Left lung (tissue), 10 donors: ENCODE results near the gene SLC1A7. TPM values are rescaled to one million over a fixed set of nuclear protein-coding genes. Genes with fewer than 3 reads are reported as not detected.
A peak's percentile ranks its signal among the peaks of the same experiment; 100 is the strongest.

Experiments
- ATAC-seq: fragments of 200-7000 bp; cut with Tn5 transposase; one replicate; pipeline ENCODE4 v1.9.1; 2020; ENCODE audit warnings: moderate library complexity
- DNase-seq, 4 donors: peaks; one replicate each; pipeline ENCODE4 v3.0.0-alpha.2; 2013 to 2020
- H3K27ac ChIP-seq, 2 donors: fragments of 200-600 bp; sonication (generic) in 1 of 2; one replicate each; pipeline versions ENCODE4 v1.5.0 to v1.8.0; 2020 to 2021
- H3K27me3 ChIP-seq, 2 donors: fragments of 200-600 bp; sonication (generic) in 1 of 2; one replicate each; pipeline versions ENCODE4 v1.5.0 to v1.8.0; 2020 to 2021
- H3K36me3 ChIP-seq, 2 donors: fragments of 200-600 bp; sonication (generic) in 1 of 2; one replicate each; pipeline versions ENCODE4 v1.5.0 to v1.8.0; 2020 to 2021
- H3K4me1 ChIP-seq, 2 donors: fragments of 200-600 bp; one replicate each; pipeline ENCODE4 v1.8.0; 2021
- H3K4me3 ChIP-seq, 2 donors: fragments of 200-600 bp; sonication (generic) in 1 of 2; one replicate each; pipeline versions ENCODE4 v1.5.0 to v1.8.0; 2020 to 2021; ENCODE audit warnings: mild to moderate bottlenecking in 1 of 2
- H3K9me3 ChIP-seq, 2 donors: fragments of 200-600 bp; sonication (generic) in 1 of 2; one replicate each; pipeline versions ENCODE4 v1.5.0 to v1.8.0; 2020 to 2021
- intact Hi-C, 2 donors: fragments of 100-400 bp; cut with DNase I; formaldehyde crosslinking; loops; one replicate each; pipeline versions ENCODE4 v1.11.2 to v1.14.2; 2022
- polyA plus RNA-seq, 6 donors: library from polyadenylated mRNA; unstranded; fragments of 120-200 nt; gene quantifications; one replicate each; pipeline ENCODE4 v1.2.1, GENCODE V29; 2013; ENCODE audit not compliant: insufficient read length in 6 of 6
- total RNA-seq, 2 donors: library from RNA; stranded (reverse); fragmentation: NEBNext Ultra II Directional; extraction: Animal tissue kit (Norgen Biotek cat#: 25700); gene quantifications; one replicate each; pipeline ENCODE4 v1.2.1, GENCODE V29; 2021
- TF ChIP-seq, protein P1 (sequence below), 2 donors: fragments of 200-600 bp; sonication (generic) in 1 of 2; IDR thresholded peaks; one replicate each; pipeline versions ENCODE4 v1.5.0 to v1.8.0; 2021; ENCODE audit warnings: antibody characterized with exemption in 2 of 2
- donor health status: DM: no; HTN: yes; CAD: no.
- donor health status: DM: no; HTN: no; CAD: no.

Gene SLC1A7
- total and polyA plus RNA-seq, 8 donors = 0.38 to 1.2 (median 0.56) TPM

DNA sequence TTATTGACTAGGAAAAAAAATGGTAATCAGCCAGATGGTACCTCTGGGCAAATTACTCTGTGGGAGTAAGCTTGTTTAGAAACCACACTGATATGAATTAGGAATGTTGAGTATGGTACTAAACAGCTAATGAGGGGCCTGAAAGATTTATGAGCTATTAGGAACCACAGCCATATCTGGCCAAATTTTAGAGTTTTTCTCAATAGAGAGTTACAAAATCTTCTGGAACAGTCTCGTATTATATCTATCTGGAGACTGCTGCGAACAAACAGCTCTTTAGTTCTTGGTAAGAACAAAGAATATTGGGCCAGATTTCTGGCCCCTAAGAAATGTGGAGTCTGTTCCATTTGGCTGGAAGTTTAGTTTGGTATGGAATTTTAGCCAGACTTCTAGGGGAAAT, 85.3 kb downstream of the SLC1A7 start:
- Histone ChIP-seq H3K27me3 (peaks cover 8 to 23% of the 10 kb centered on the region in 2 donors), H3K27ac (peak overlapping the region in 1 of 2 donors; percentile 24), H3K36me3 (peaks cover 0 to 15% of the 10 kb centered on the region in 2 donors), H3K9me3 (no peaks in the 10 kb centered on the region), H3K4me1 (peaks cover under 1 to 14% of the 10 kb centered on the region in 2 donors), H3K4me3 (no peak overlapping the region)
- DNase-seq (peak in 2 of 4 donors; percentile 53 to 64), ATAC-seq (peak; percentile 15)
- TF ChIP-seq, protein P1, sequence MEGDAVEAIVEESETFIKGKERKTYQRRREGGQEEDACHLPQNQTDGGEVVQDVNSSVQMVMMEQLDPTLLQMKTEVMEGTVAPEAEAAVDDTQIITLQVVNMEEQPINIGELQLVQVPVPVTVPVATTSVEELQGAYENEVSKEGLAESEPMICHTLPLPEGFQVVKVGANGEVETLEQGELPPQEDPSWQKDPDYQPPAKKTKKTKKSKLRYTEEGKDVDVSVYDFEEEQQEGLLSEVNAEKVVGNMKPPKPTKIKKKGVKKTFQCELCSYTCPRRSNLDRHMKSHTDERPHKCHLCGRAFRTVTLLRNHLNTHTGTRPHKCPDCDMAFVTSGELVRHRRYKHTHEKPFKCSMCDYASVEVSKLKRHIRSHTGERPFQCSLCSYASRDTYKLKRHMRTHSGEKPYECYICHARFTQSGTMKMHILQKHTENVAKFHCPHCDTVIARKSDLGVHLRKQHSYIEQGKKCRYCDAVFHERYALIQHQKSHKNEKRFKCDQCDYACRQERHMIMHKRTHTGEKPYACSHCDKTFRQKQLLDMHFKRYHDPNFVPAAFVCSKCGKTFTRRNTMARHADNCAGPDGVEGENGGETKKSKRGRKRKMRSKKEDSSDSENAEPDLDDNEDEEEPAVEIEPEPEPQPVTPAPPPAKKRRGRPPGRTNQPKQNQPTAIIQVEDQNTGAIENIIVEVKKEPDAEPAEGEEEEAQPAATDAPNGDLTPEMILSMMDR (IDR thresholded peaks at IDR 0.05) = no peak
- intact Hi-C loops = no loop called here

GRCh38 chr1:53051676-53052075, 90.8 kb downstream of the SLC1A7 start:
- H3K27ac ChIP-seq = no peak overlapping the region
- H3K9me3 ChIP-seq = no peaks in the 10 kb centered on the region
- no peak overlapping the region for H3K4me3 ChIP-seq
- H3K36me3 ChIP-seq = peaks cover 0 to 57% of the 10 kb centered on the region in 2 donors
- DNase-seq = no peak
- H3K27me3 ChIP-seq = no peaks in the 10 kb centered on the region
- TF ChIP-seq, protein P1 (IDR thresholded peaks at IDR 0.05) = no peak
- no peak for ATAC-seq
- peaks cover 8 to 13% of the 10 kb centered on the region in 2 donors for H3K4me1 ChIP-seq
- intact Hi-C loops = no loop called here

DNA sequence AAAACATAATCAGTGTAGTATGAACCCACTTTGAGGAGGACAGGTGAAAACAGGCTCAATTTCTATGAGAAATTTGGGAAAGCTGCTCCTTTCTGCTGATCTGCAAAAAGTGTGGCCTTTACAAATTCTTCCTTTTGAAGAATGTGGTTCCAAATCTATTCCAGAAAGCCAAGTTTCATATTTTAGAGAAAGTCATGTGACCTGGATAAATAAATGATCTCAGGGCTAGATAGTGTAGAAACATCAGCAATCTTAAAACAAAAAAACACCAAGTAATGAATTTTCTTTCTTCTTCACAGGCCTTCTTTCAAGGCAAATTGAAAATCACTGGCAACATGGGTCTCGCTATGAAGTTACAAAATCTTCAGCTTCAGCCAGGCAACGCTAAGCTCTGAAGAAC, 92.1 kb downstream of the SLC1A7 start:
- intact Hi-C loops = no loop called here
- peaks cover 0 to 57% of the 10 kb centered on the region in 2 donors for H3K36me3 ChIP-seq
- ATAC-seq = no peak
- DNase-seq = no peak
- H3K4me1 ChIP-seq = peaks cover 9 to 18% of the 10 kb centered on the region in 2 donors
- TF ChIP-seq, protein P1 (IDR thresholded peaks at IDR 0.05) = no peak
- no peaks in the 10 kb centered on the region for H3K27me3 ChIP-seq
- no peaks in the 10 kb centered on the region for H3K9me3 ChIP-seq
- no peak overlapping the region for H3K4me3 ChIP-seq
- H3K27ac ChIP-seq = peak overlapping the region in 1 of 2 donors; percentile 2

GRCh38 chr1:53049574-53049967, 92.9 kb downstream of the SLC1A7 start:
- Histone ChIP-seq H3K4me1 (peaks cover 9 to 18% of the 10 kb centered on the region in 2 donors), H3K27ac (peak overlapping the region in 1 of 2 donors; percentile 2), H3K36me3 (peaks cover 0 to 61% of the 10 kb centered on the region in 2 donors), H3K4me3 (no peak overlapping the region), H3K9me3 (no peaks in the 10 kb centered on the region), H3K27me3 (no peaks in the 10 kb centered on the region)
- intact Hi-C loops = no loop called here
- DNase-seq (no peak), ATAC-seq (no peak)
- TF ChIP-seq, protein P1 (IDR thresholded peaks at IDR 0.05) = no peak

DNA sequence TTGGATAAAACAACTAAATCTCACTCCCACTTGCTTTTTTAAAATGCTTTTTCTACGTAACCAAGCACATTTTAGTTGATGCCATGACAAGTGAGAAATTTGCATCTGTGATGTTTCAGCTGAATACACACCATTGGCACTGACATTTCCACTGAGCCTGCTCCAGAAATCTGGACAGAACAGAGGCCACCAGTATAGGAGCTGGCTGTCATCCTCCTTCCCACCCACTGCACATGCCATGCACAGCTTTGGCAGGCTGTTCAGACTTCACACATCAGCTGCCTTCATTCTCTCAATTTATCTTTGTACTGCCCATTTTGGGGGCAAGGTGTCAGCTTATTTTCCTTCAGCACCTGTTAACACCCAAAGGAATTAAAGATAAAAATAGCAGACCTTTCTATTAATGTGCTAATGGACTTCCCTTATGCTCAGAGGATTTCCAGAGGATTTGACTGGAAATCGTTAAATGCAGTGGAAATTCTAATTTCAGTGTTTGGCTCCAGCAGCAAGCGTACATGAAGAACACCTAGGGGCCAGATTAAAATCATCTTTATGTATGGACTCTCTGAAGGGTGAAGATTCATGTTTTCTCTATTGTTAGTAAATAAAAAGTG, 93.4 kb downstream of the SLC1A7 start:
- H3K27ac ChIP-seq = no peak overlapping the region
- TF ChIP-seq, protein P1 (IDR thresholded peaks at IDR 0.05) = no peak
- ATAC-seq (no peak), DNase-seq (no peak)
- no peaks in the 10 kb centered on the region for H3K27me3 ChIP-seq
- peaks cover 0 to 61% of the 10 kb centered on the region in 2 donors for H3K36me3 ChIP-seq
- no peaks in the 10 kb centered on the region for H3K9me3 ChIP-seq
- intact Hi-C loops = no loop called here
- no peak overlapping the region for H3K4me3 ChIP-seq
- peaks cover 9 to 18% of the 10 kb centered on the region in 2 donors for H3K4me1 ChIP-seq
